ENCODE results near the gene BLMH.

DNA sequence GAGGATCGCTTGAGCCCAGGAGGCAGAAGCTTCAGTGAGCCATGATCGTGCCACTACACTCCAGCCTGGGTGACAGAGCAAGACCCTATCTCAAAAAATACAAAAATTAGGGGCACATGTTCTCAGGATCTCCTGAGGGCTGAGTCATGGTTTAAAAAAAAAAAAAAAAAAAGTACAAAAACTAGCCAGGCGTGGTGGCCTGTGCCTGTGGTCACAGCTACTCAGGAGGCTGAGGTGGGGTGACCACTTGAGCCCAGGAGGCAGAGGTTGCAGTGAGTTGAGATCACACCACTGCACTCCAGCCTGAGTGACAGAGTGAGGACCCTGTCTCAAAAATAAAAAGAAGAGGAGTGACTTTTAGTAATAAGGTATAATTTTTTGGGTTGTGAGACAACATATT lies 16.9 kb downstream of the BLMH start:
- TF ChIP-seq POLR2A (IDR thresholded peaks at IDR 0.05; ENCODE audit: low read depth) (no peak), CTCF (IDR thresholded peaks at IDR 0.05) (no peak), EP300 (IDR thresholded peaks at IDR 0.05) (no peak), POLR2AphosphoS5 (IDR thresholded peaks at IDR 0.05) (no peak)

All from esophagus muscularis mucosa (tissue), 4 donors.